Measurements from ENCODE around the gene ZC2HC1C.

ZC2HC1C gene

GRCh38 chr14:75069121-75069810, at the start of gene ZC2HC1C:
TSS of gene ZC2HC1C (plus strand) at chr14:75069641. CDS start at chr14:75070574, 933 bp downstream.
- peak within 1 kb of the TSS; percentile 38 to 75 (median 54) for H3K9ac ChIP-seq (ENCODE audit: low read length in 5 of 5)
- peak within 1 kb of the TSS; percentile 55 to 68 (median 65) for H3K4me3 ChIP-seq (ENCODE audit: low read depth in 1 of 5, low read length in 5 of 5)
- no peaks in the 10 kb centered on the region for H3K9me3 ChIP-seq (ENCODE audit: control insufficient read depth in 5 of 5, low read length in 5 of 5)
- no peaks in the 10 kb centered on the region for H3K36me3 ChIP-seq (ENCODE audit: control insufficient read depth in 5 of 5, insufficient read depth in 5 of 5, low read length in 5 of 5)
- peak within 1 kb of the TSS; percentile 81 for H3K27ac ChIP-seq (ENCODE audit: low read depth, low read length)
- peaks cover 12 to 27% (median 25%) of the 10 kb centered on the region in 5 donors for H3K4me1 ChIP-seq (ENCODE audit: control insufficient read depth in 5 of 5, insufficient read depth in 5 of 5, low read length in 5 of 5)
- H3K27me3 ChIP-seq (ENCODE audit: control insufficient read depth in 5 of 5, insufficient read depth in 4 of 5, low read length in 5 of 5): no peaks in the 10 kb centered on the region

GRCh38 chr14:75022655-75023054, 46.8 kb upstream of the ZC2HC1C start:
- Histone ChIP-seq H3K9me3 (ENCODE audit: control insufficient read depth in 5 of 5, low read length in 5 of 5) (no peaks in the 10 kb centered on the region), H3K27ac (ENCODE audit: low read depth, low read length) (no peak overlapping the region), H3K4me1 (ENCODE audit: control insufficient read depth in 5 of 5, insufficient read depth in 5 of 5, low read length in 5 of 5) (no peaks in the 10 kb centered on the region), H3K4me3 (ENCODE audit: low read depth in 1 of 5, low read length in 5 of 5) (no peak overlapping the region), H3K27me3 (ENCODE audit: control insufficient read depth in 5 of 5, insufficient read depth in 4 of 5, low read length in 5 of 5) (no peaks in the 10 kb centered on the region), H3K36me3 (ENCODE audit: control insufficient read depth in 5 of 5, insufficient read depth in 5 of 5, low read length in 5 of 5) (peaks cover 37 to 51% (median 39%) of the 10 kb centered on the region in 5 donors), H3K9ac (ENCODE audit: low read length in 5 of 5) (no peak overlapping the region)

- Histone ChIP-seq H3K27me3 (ENCODE audit: control insufficient read depth in 5 of 5, insufficient read depth in 4 of 5, low read length in 5 of 5) (no peaks in the 10 kb centered on the region), H3K4me1 (ENCODE audit: control insufficient read depth in 5 of 5, insufficient read depth in 5 of 5, low read length in 5 of 5) (no peaks in the 10 kb centered on the region), H3K9me3 (ENCODE audit: control insufficient read depth in 5 of 5, low read length in 5 of 5) (no peaks in the 10 kb centered on the region), H3K4me3 (ENCODE audit: low read depth in 1 of 5, low read length in 5 of 5) (no peak overlapping the region), H3K9ac (ENCODE audit: low read length in 5 of 5) (no peak overlapping the region), H3K36me3 (ENCODE audit: control insufficient read depth in 5 of 5, insufficient read depth in 5 of 5, low read length in 5 of 5) (peaks cover 33 to 47% (median 37%) of the 10 kb centered on the region in 5 donors), H3K27ac (ENCODE audit: low read depth, low read length) (no peak overlapping the region)
These were observed 46.3 kb upstream of the ZC2HC1C start for GRCh38 chr14:75023108-75023507.

- Histone ChIP-seq H3K9ac (ENCODE audit: low read length in 5 of 5) (no peak overlapping the region), H3K4me3 (ENCODE audit: low read depth in 1 of 5, low read length in 5 of 5) (no peak overlapping the region), H3K27me3 (ENCODE audit: control insufficient read depth in 5 of 5, insufficient read depth in 4 of 5, low read length in 5 of 5) (no peaks in the 10 kb centered on the region), H3K4me1 (ENCODE audit: control insufficient read depth in 5 of 5, insufficient read depth in 5 of 5, low read length in 5 of 5) (no peaks in the 10 kb centered on the region), H3K9me3 (ENCODE audit: control insufficient read depth in 5 of 5, low read length in 5 of 5) (no peaks in the 10 kb centered on the region), H3K27ac (ENCODE audit: low read depth, low read length) (no peak overlapping the region), H3K36me3 (ENCODE audit: control insufficient read depth in 5 of 5, insufficient read depth in 5 of 5, low read length in 5 of 5) (peaks cover 28 to 44% (median 29%) of the 10 kb centered on the region in 5 donors)
These were observed 44.4 kb upstream of the ZC2HC1C start for GRCh38 chr14:75025082-75025481.

- no peak overlapping the region for H3K27ac ChIP-seq (ENCODE audit: low read depth, low read length)
- H3K27me3 ChIP-seq (ENCODE audit: control insufficient read depth in 5 of 5, insufficient read depth in 4 of 5, low read length in 5 of 5): no peaks in the 10 kb centered on the region
- no peak overlapping the region for H3K4me3 ChIP-seq (ENCODE audit: low read depth in 1 of 5, low read length in 5 of 5)
- H3K9me3 ChIP-seq (ENCODE audit: control insufficient read depth in 5 of 5, low read length in 5 of 5): no peaks in the 10 kb centered on the region
- H3K4me1 ChIP-seq (ENCODE audit: control insufficient read depth in 5 of 5, insufficient read depth in 5 of 5, low read length in 5 of 5): no peaks in the 10 kb centered on the region
- peaks cover 30 to 44% (median 37%) of the 10 kb centered on the region in 5 donors for H3K36me3 ChIP-seq (ENCODE audit: control insufficient read depth in 5 of 5, insufficient read depth in 5 of 5, low read length in 5 of 5)
- no peak overlapping the region for H3K9ac ChIP-seq (ENCODE audit: low read length in 5 of 5)
These were observed 43.6 kb upstream of the ZC2HC1C start for GRCh38 chr14:75025876-75026275.

- Histone ChIP-seq H3K36me3 (ENCODE audit: control insufficient read depth in 5 of 5, insufficient read depth in 5 of 5, low read length in 5 of 5) (peaks cover 28 to 59% (median 31%) of the 10 kb centered on the region in 5 donors), H3K27me3 (ENCODE audit: control insufficient read depth in 5 of 5, insufficient read depth in 4 of 5, low read length in 5 of 5) (no peaks in the 10 kb centered on the region), H3K4me1 (ENCODE audit: control insufficient read depth in 5 of 5, insufficient read depth in 5 of 5, low read length in 5 of 5) (no peaks in the 10 kb centered on the region), H3K9ac (ENCODE audit: low read length in 5 of 5) (no peak overlapping the region), H3K4me3 (ENCODE audit: low read depth in 1 of 5, low read length in 5 of 5) (no peak overlapping the region), H3K9me3 (ENCODE audit: control insufficient read depth in 5 of 5, low read length in 5 of 5) (no peaks in the 10 kb centered on the region), H3K27ac (ENCODE audit: low read depth, low read length) (no peak overlapping the region)
These were observed 39.3 kb upstream of the ZC2HC1C start for GRCh38 chr14:75030147-75030546.

GRCh38 chr14:75032939-75033338, 36.5 kb upstream of the ZC2HC1C start:
- Histone ChIP-seq H3K9me3 (ENCODE audit: control insufficient read depth in 5 of 5, low read length in 5 of 5) (no peaks in the 10 kb centered on the region), H3K4me1 (ENCODE audit: control insufficient read depth in 5 of 5, insufficient read depth in 5 of 5, low read length in 5 of 5) (peaks cover 0 to 6% (median 0%) of the 10 kb centered on the region in 5 donors), H3K4me3 (ENCODE audit: low read depth in 1 of 5, low read length in 5 of 5) (no peak overlapping the region), H3K27ac (ENCODE audit: low read depth, low read length) (no peak overlapping the region), H3K27me3 (ENCODE audit: control insufficient read depth in 5 of 5, insufficient read depth in 4 of 5, low read length in 5 of 5) (no peaks in the 10 kb centered on the region), H3K36me3 (ENCODE audit: control insufficient read depth in 5 of 5, insufficient read depth in 5 of 5, low read length in 5 of 5) (peaks cover 21 to 55% (median 27%) of the 10 kb centered on the region in 5 donors), H3K9ac (ENCODE audit: low read length in 5 of 5) (no peak overlapping the region)

- Histone ChIP-seq H3K9me3 (ENCODE audit: control insufficient read depth in 5 of 5, low read length in 5 of 5) (no peaks in the 10 kb centered on the region), H3K4me3 (ENCODE audit: low read depth in 1 of 5, low read length in 5 of 5) (no peak overlapping the region), H3K27me3 (ENCODE audit: control insufficient read depth in 5 of 5, insufficient read depth in 4 of 5, low read length in 5 of 5) (no peaks in the 10 kb centered on the region), H3K9ac (ENCODE audit: low read length in 5 of 5) (no peak overlapping the region), H3K27ac (ENCODE audit: low read depth, low read length) (no peak overlapping the region), H3K36me3 (ENCODE audit: control insufficient read depth in 5 of 5, insufficient read depth in 5 of 5, low read length in 5 of 5) (peaks cover 2 to 19% (median 11%) of the 10 kb centered on the region in 5 donors), H3K4me1 (ENCODE audit: control insufficient read depth in 5 of 5, insufficient read depth in 5 of 5, low read length in 5 of 5) (peaks cover 0 to 15% (median 10%) of the 10 kb centered on the region in 5 donors)
These were observed 28.9 kb upstream of the ZC2HC1C start for GRCh38 chr14:75040507-75040906.

GRCh38 chr14:75040959-75041358, 28.5 kb upstream of the ZC2HC1C start:
- H3K9me3 ChIP-seq (ENCODE audit: control insufficient read depth in 5 of 5, low read length in 5 of 5): no peaks in the 10 kb centered on the region
- peaks cover 0 to 14% (median 10%) of the 10 kb centered on the region in 5 donors for H3K4me1 ChIP-seq (ENCODE audit: control insufficient read depth in 5 of 5, insufficient read depth in 5 of 5, low read length in 5 of 5)
- no peak overlapping the region for H3K4me3 ChIP-seq (ENCODE audit: low read depth in 1 of 5, low read length in 5 of 5)
- no peaks in the 10 kb centered on the region for H3K27me3 ChIP-seq (ENCODE audit: control insufficient read depth in 5 of 5, insufficient read depth in 4 of 5, low read length in 5 of 5)
- H3K36me3 ChIP-seq (ENCODE audit: control insufficient read depth in 5 of 5, insufficient read depth in 5 of 5, low read length in 5 of 5): peaks cover 2 to 19% (median 11%) of the 10 kb centered on the region in 5 donors
- H3K9ac ChIP-seq (ENCODE audit: low read length in 5 of 5): no peak overlapping the region
- no peak overlapping the region for H3K27ac ChIP-seq (ENCODE audit: low read depth, low read length)

GRCh38 chr14:75041613-75042012, 27.8 kb upstream of the ZC2HC1C start:
- Histone ChIP-seq H3K4me3 (ENCODE audit: low read depth in 1 of 5, low read length in 5 of 5) (no peak overlapping the region), H3K27me3 (ENCODE audit: control insufficient read depth in 5 of 5, insufficient read depth in 4 of 5, low read length in 5 of 5) (no peaks in the 10 kb centered on the region), H3K36me3 (ENCODE audit: control insufficient read depth in 5 of 5, insufficient read depth in 5 of 5, low read length in 5 of 5) (peaks cover 2 to 18% (median 11%) of the 10 kb centered on the region in 5 donors), H3K27ac (ENCODE audit: low read depth, low read length) (no peak overlapping the region), H3K9ac (ENCODE audit: low read length in 5 of 5) (no peak overlapping the region), H3K9me3 (ENCODE audit: control insufficient read depth in 5 of 5, low read length in 5 of 5) (no peaks in the 10 kb centered on the region), H3K4me1 (ENCODE audit: control insufficient read depth in 5 of 5, insufficient read depth in 5 of 5, low read length in 5 of 5) (peaks cover 0 to 14% (median 9%) of the 10 kb centered on the region in 5 donors)

All from subcutaneous abdominal adipose tissue (tissue), 5 donors.